BJ (cell line): ENCODE results near the gene FUT2. TPM values are rescaled to one million over a fixed set of nuclear protein-coding genes. Genes with fewer than 3 reads are reported as not detected.
"Not testable (repeated sequence)": the region's sequence is repeated elsewhere in the genome, so short reads cannot be mapped to it uniquely, and the experiment has no call there.

Experiments used
- CTCF ChIA-PET: fragments of 350-600 bp; formaldehyde crosslinking; extraction: SDS; loops from one replicate; lab custom pipeline; 2021; ENCODE audit warnings: antibody characterized with exemption, inconsistent platforms; lab: Yijun Ruan, JAX
- POLR2A ChIA-PET: fragments of 300-600 bp; sonication (Branson Sonifier 250); formaldehyde crosslinking; extraction: SDS; loops from one replicate; lab custom pipeline; 2021; ENCODE audit warnings: antibody characterized with exemption; lab: Charles Lee
- DNase-seq: peaks from one replicate; pipeline ENCODE4 v3.0.0-alpha.2; 2011; ENCODE audit warnings: low read depth
- H3K27me3 ChIP-seq: 2 replicates; pipeline ENCODE4 v1.6.0; 2011; ENCODE audit warnings: low read length; ENCODE audit not compliant: control insufficient read depth, insufficient read depth
- H3K36me3 ChIP-seq: 2 replicates; pipeline ENCODE4 v1.5.1; 2011; ENCODE audit warnings: low read length; ENCODE audit not compliant: control insufficient read depth, insufficient read depth
- H3K4me3 ChIP-seq: 2 replicates; pipeline ENCODE4 v1.5.1; 2011; ENCODE audit warnings: low read depth, mild to moderate bottlenecking, control low read depth, low read length
- CTCF ChIP-seq: IDR thresholded peaks from 2 replicates; pipeline ENCODE4 v1.5.1; 2011; ENCODE audit warnings: low read depth, mild to moderate bottlenecking, control low read depth, inconsistent platforms, low read length, moderate library complexity; ENCODE audit not compliant: insufficient read depth
- polyA plus RNA-seq: library from polyadenylated mRNA; depleted of rRNA; stranded (reverse); fragments of >200 nt; gene quantifications from 2 replicates; pipeline ENCODE4 v1.2.3, GENCODE V29; 2011

Gene FUT2
- polyA plus RNA-seq, 1 experiment: not detected

DNA sequence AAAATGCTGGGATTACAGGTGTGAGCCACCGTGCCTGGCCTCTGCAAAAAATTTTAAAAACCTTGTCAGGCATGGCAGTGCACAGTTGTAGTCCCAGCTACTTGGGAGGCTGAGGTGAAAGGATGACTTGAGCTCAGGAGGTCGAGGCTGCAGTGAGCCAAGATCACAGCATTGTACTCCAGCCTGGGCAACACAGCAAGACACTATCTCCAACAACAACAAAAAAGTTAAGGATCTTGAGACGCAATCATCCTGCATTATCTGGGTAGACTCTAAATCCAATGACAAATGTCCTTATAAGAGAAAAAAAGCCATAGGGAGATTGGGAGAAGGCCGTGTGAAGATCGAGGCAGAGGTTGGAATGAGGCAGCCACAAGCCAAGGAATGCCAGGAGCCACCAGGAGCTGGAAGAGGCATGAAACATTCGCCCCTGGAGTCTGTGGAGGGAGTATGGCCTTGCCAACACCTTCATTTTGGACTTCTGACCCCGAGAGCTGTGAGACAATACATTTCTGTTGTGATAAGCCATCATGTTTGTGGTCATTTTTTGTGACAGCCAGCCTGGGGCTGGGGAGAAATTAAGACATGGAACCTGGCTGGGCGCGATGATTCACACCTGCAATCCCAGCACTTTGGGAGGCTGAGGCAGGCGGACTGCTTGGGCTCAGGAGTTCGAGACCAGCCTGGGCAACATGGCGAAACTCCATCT is 44.6 kb upstream of the FUT2 start:
- POLR2A ChIA-PET: no interaction called here

DNA sequence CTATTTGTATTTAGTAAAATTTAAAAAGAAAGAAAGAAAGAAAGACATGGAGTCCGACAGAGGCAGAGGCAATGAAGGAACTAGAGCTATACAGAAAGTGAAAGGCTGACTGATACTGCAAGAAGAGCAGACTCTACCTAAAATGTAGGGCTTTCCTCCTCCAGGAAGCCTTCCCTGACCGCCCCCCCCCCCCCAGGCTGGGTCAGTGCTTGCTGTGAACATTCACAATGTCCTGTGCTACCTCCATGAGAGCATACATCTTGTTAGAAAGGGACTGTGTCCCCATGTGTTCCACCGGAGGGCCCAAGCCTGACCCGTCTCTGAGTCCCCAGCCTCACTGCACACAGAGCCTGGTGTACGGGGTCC is 44.1 kb upstream of the FUT2 start:
- Histone ChIP-seq H3K36me3 (no peaks in the 10 kb centered on the region), H3K27me3 (peaks cover 2% of the 10 kb centered on the region; the same call in 1 of the 2 replicates), H3K4me3 (no peak overlapping the region)
- POLR2A ChIA-PET: no interaction called here
- DNase-seq: no peak
- TF ChIP-seq CTCF: no peak
- CTCF ChIA-PET: no interaction called here

More for the DNA sequence above, 44.6 kb upstream of the FUT2 start:
- H3K27me3 ChIP-seq: peaks cover 2% of the 10 kb centered on the region; the same call in 1 of the 2 replicates
- no peak overlapping the region for H3K4me3 ChIP-seq
- CTCF ChIA-PET: interaction anchor here (1.2 kb wide), 1 partner anchor 23 kb away, joined by 3 read pairs; no protein-coding TSS in a partner anchor
- no peak for TF ChIP-seq CTCF
- no peak for DNase-seq
- H3K36me3 ChIP-seq: no peaks in the 10 kb centered on the region

- DNase-seq: no peak
- Histone ChIP-seq H3K27me3 (peaks cover 2% of the 10 kb centered on the region; the same call in 1 of the 2 replicates), H3K4me3 (no peak overlapping the region), H3K36me3 (no peaks in the 10 kb centered on the region)
- ChIA-PET CTCF (interaction anchor here (0.7 kb wide), 1 partner anchor 134 kb away, joined by 3 read pairs; no protein-coding TSS in a partner anchor), POLR2A (no interaction called here)
- TF ChIP-seq CTCF: no peak
These were observed 41.3 kb upstream of the FUT2 start for GRCh38 chr19:48654299-48655059.

GRCh38 chr19:48656840-48657474 is 38.8 kb upstream of the FUT2 start:
- TF ChIP-seq CTCF: no peak
- CTCF ChIA-PET: interaction anchor here (1.2 to 1.4 kb wide), 2 partner anchors 11 kb away, joined by 3 to 6 read pairs; partner anchors contain the start of gene CA11
- peak; percentile 77 for DNase-seq
- no peak overlapping the region for H3K4me3 ChIP-seq
- H3K36me3 ChIP-seq: no peaks in the 10 kb centered on the region
- peaks cover under 1% of the 10 kb centered on the region; the same call in 1 of the 2 replicates for H3K27me3 ChIP-seq
- POLR2A ChIA-PET: no interaction called here

- POLR2A ChIA-PET: not testable (repeated sequence)
These were observed 37.9 kb upstream of the FUT2 start for GRCh38 chr19:48657828-48658227.

More at GRCh38 chr19:48657828-48658227, 37.9 kb upstream of the FUT2 start:
- CTCF ChIA-PET: interaction anchor here (1.4 kb wide), 1 partner anchor 12 kb away, joined by 6 read pairs; the partner anchor contains the start of gene CA11
- not testable (repeated sequence) for DNase-seq, H3K27me3 ChIP-seq, H3K4me3 ChIP-seq, H3K36me3 ChIP-seq
